Kidney (tissue), 22 donors: Measurements from ENCODE around the gene TUBA4A. TPM values are rescaled to one million over a fixed set of nuclear protein-coding genes. Genes with fewer than 3 reads are reported as not detected.

Experiments
- DNase-seq, 5 donors: peaks; one replicate each; pipeline ENCODE4 v3.0.0-alpha.2; 2013 to 2020
- FAIRE-seq: peaks from 2 replicates; lab custom pipeline; 2012; peaks lifted over from hg19 to GRCh38; lab: Jason Lieb, UNC
- H3K27ac ChIP-seq, 2 donors: one replicate each; pipeline ENCODE4 v1.7.0; 2013; ENCODE audit warnings: low read depth in 2 of 2, low read length in 2 of 2, inconsistent platforms in 1 of 2
- H3K27me3 ChIP-seq: one replicate; pipeline ENCODE4 v1.7.1; 2013; ENCODE audit warnings: low read length, inconsistent platforms; ENCODE audit not compliant: control insufficient read depth, insufficient read depth
- H3K36me3 ChIP-seq, 3 donors: one replicate each; pipeline versions ENCODE4 v1.7.0 to v1.7.1; 2013; ENCODE audit warnings: low read length in 3 of 3, control low read depth in 1 of 3, inconsistent platforms in 1 of 3; ENCODE audit not compliant: insufficient read depth in 3 of 3, control insufficient read depth in 2 of 3
- H3K4me1 ChIP-seq, 3 donors: one replicate each; pipeline versions ENCODE4 v1.7.0 to v1.7.1; 2013; ENCODE audit warnings: low read length in 3 of 3, inconsistent platforms in 1 of 3, low read depth in 1 of 3; ENCODE audit not compliant: control insufficient read depth in 2 of 3, insufficient read depth in 2 of 3
- H3K4me3 ChIP-seq, 3 donors: one replicate each; pipeline versions ENCODE4 v1.7.0 to v1.8.1; 2013; ENCODE audit warnings: low read length in 3 of 3, control low read depth in 1 of 3, inconsistent platforms in 1 of 3
- H3K9ac ChIP-seq, 3 donors: one replicate each; pipeline versions ENCODE4 v1.7.0 to v1.7.1; 2013; ENCODE audit warnings: low read length in 3 of 3, control low read depth in 1 of 3, inconsistent platforms in 1 of 3
- H3K9me3 ChIP-seq, 3 donors: one replicate each; pipeline versions ENCODE4 v1.7.0 to v1.7.1; 2013; ENCODE audit warnings: low read length in 3 of 3, control low read depth in 1 of 3, inconsistent platforms in 1 of 3; ENCODE audit not compliant: control insufficient read depth in 2 of 3, insufficient read depth in 1 of 3
- CTCF ChIP-seq: IDR thresholded peaks from 3 replicates; pipeline ENCODE4 v1.5.1; 2012; ENCODE audit warnings: mild to moderate bottlenecking, moderate library complexity, borderline replicate concordance; ENCODE audit not compliant: insufficient read depth; ENCODE audit errors: extremely low read depth
- intact Hi-C: fragments of 100-400 bp; cut with DNase I; formaldehyde crosslinking; loops from one replicate; pipeline ENCODE4 v1.11.1; 2022
- long read RNA-seq, 10 donors: library from polyadenylated mRNA in 1 of 10; unstranded in 1 of 10; transcript quantifications; one replicate each; pipeline ENCODE4 v2.0.0 and lab custom pipeline, GENCODE V29; 2021 to 2026
- polyA plus RNA-seq: library from polyadenylated mRNA; stranded (reverse); fragments of 350-450 nt; fragmentation: Illumina TruSeq; extraction: RNeasy Lipid Tissue Mini Kit (QIAGEN cat#74804); gene quantifications from one replicate; pipeline ENCODE4 v1.2.3, GENCODE V29; 2014; ENCODE audit warnings: low read depth, low replicate concordance; ENCODE audit not compliant: insufficient read depth
- total RNA-seq: library from RNA; stranded (reverse); fragmentation: NEBNext Ultra II Directional; extraction: Animal tissue kit (Norgen Biotek cat#: 25700); gene quantifications from one replicate; pipeline ENCODE4 v1.2.1, GENCODE V29; 2021
- donor health status: control.
- donor health status: control.
- donor health status: control.
- donor health status: control.
- donor health status: control.
- donor health status: DM: yes; HTN: yes; CAD: no.
- donor health status: Normal renal cell carcinoma (clear cell type).

The TUBA4A gene
- total RNA-seq, result 49.4 TPM
- 156 TPM for polyA plus RNA-seq
- long read RNA-seq, donor 1, transcript TUBA4A-201 (4 exons, 2,162 nt), result major isoform, 12 of 17 reads
- long read RNA-seq, donor 1, partial matches to known transcripts, result 5 of 17 reads
- long read RNA-seq, donor 1, other reads (novel, unspliced or antisense), result 0 of 17 reads
- long read RNA-seq, donor 2, transcript TUBA4A-201 (4 exons, 2,162 nt), result major isoform, 20 of 26 reads
- long read RNA-seq, donor 2, partial matches to known transcripts, result 6 of 26 reads
- long read RNA-seq, donor 2, other reads (novel, unspliced or antisense), result 0 of 26 reads
- long read RNA-seq, donor 3, transcript TUBA4A-201 (4 exons, 2,162 nt), result major isoform, 40 of 56 reads
- long read RNA-seq, donor 3, partial matches to known transcripts, result 12 of 56 reads
- long read RNA-seq, donor 3, other reads (novel, unspliced or antisense), result 0 of 56 reads
- long read RNA-seq, donor 4, partial matches to known transcripts, result 0 of 5 reads
- long read RNA-seq, donor 4, other reads (novel, unspliced or antisense), result 0 of 5 reads
- long read RNA-seq, donor 5, result 0 reads
- long read RNA-seq, donor 6, transcript TUBA4A-201 (4 exons, 2,162 nt), result major isoform, 8 of 8 reads
- long read RNA-seq, donor 6, partial matches to known transcripts, result 0 of 8 reads
- long read RNA-seq, donor 6, other reads (novel, unspliced or antisense), result 0 of 8 reads
- long read RNA-seq, donor 7, transcript TUBA4A-201 (4 exons, 2,162 nt), result major isoform, 9 of 36 reads
- long read RNA-seq, donor 7, partial matches to known transcripts, result 0 of 36 reads
- long read RNA-seq, donor 7, other reads (novel, unspliced or antisense), result 26 of 36 reads
- long read RNA-seq, donor 8, transcript TUBA4A-201 (4 exons, 2,162 nt), result major isoform, 8 of 8 reads
- long read RNA-seq, donor 8, partial matches to known transcripts, result 0 of 8 reads
- long read RNA-seq, donor 8, other reads (novel, unspliced or antisense), result 0 of 8 reads
- long read RNA-seq, donor 9, transcript TUBA4A-201 (4 exons, 2,162 nt), result major isoform, 5 of 10 reads
- long read RNA-seq, donor 9, partial matches to known transcripts, result 5 of 10 reads
- long read RNA-seq, donor 9, other reads (novel, unspliced or antisense), result 0 of 10 reads
- long read RNA-seq, donor 10, transcript TUBA4A-201 (4 exons, 2,162 nt), result major isoform, 23 of 31 reads
- long read RNA-seq, donor 10, partial matches to known transcripts, result 6 of 31 reads
- long read RNA-seq, donor 10, other reads (novel, unspliced or antisense), result 0 of 31 reads

DNA sequence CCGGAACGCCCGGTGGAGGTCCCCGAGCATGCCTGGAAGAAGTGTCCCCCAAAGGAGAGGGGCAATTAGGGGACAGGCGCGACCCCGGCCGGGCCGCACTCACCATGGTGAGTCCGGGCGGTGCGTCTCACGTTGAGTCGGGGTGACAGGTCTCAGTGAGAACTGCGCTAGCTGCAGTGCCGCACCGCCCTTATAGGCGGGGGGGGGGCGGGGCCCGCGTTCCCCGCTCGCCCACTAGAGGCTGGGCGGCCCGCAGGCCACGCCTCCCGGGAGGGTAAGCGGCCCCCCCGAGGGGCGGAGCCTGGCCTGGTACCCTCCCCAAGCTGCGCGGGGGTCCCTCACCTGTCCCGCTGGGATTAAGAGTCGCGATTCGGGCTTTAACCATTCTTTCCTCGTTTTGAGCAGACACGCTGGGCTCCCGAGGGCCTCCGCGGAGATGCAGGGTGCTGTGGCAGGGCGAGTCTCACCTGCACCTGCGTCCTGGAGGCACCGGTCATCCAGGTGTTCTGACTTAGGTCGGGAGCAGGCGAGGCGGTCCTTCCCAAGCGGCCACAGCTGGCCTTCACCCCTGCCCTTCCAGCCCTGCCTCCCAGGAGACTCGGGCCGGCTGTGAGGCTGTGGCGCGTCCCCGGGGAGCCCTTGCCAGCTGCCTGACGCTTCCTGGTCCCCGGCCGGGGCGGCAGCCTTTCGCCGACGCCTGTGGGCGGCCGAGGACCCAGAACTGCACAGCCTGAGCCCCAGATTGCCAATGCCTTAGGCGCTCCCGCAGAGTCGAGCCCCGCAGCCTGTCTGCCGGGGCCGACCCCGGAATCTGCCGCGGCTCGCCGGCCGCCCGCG lies at the start of gene TUBA4A:
Gene TUBA4A, minus strand, starts transcription at position 166 of the 837 bp plus-strand sequence. Its CDS starts 60 bp downstream, at position 106.
- FAIRE-seq (no peak), DNase-seq (peak; percentile 66 to 95 (median 81))
- TF ChIP-seq CTCF, result no peak
- Histone ChIP-seq H3K9me3 (no peaks in the 10 kb centered on the region), H3K27me3 (peaks cover 15% of the 10 kb centered on the region), H3K4me3 (peak within 1 kb of the TSS; percentile 20 to 93 (median 81)), H3K27ac (peak within 1 kb of the TSS; percentile 85 to 87), H3K4me1 (peaks cover 0 to 41% (median 32%) of the 10 kb centered on the region in 3 donors), H3K9ac (peak within 1 kb of the TSS in 2 of 3 donors; percentile 68 to 75), H3K36me3 (peaks cover 0 to 12% (median 3%) of the 10 kb centered on the region in 3 donors)
- intact Hi-C loops, result no loop called here

- DNase-seq, result no peak
Measured at GRCh38 chr2:219302412-219302968, 48.8 kb upstream of the TUBA4A start.

More at GRCh38 chr2:219302412-219302968, 48.8 kb upstream of the TUBA4A start:
- Histone ChIP-seq H3K4me1 (no peaks in the 10 kb centered on the region), H3K27me3 (no peaks in the 10 kb centered on the region), H3K4me3 (no peak overlapping the region), H3K27ac (no peak overlapping the region), H3K9ac (no peak overlapping the region), H3K36me3 (no peaks in the 10 kb centered on the region), H3K9me3 (no peaks in the 10 kb centered on the region)
- TF ChIP-seq CTCF, result no peak
- intact Hi-C loops, result no loop called here
- no peak for FAIRE-seq
